ENCODE results near the gene CCDC24. TPM values are rescaled to one million over a fixed set of nuclear protein-coding genes. Genes with fewer than 3 reads are reported as not detected.
A peak's percentile ranks its signal among the peaks of the same experiment; 100 is the strongest.

The CCDC24 gene
- total and polyA plus RNA-seq, 2 of the 13 experiments (the other 11 are each of a cell fraction or from before 2014, with no cell fraction given) = 1.4 to 2.9 TPM

GRCh38 chr1:43982808-43983207, 8.6 kb upstream of the CCDC24 start:
- POLR2A ChIA-PET = interaction anchor here (1.0 kb wide), 1 partner anchor 13 kb away, joined by 3 read pairs; the partner anchor contains the start of gene DPH2
- DNase-seq (ENCODE audit: low spot score) = no peak

More at GRCh38 chr1:43982808-43983207, 8.6 kb upstream of the CCDC24 start:
- no peaks in the 10 kb centered on the region for H3K27me3 ChIP-seq (ENCODE audit: control insufficient read depth in 1 of 2, insufficient read depth in 2 of 2, low read length in 2 of 2)
- intact Hi-C loops (cut with micrococcal nuclease; ENCODE audit: unreplicated experiment) = no loop called here
- WGBS (ENCODE audit: low lambda C conversion rate) = 93% methylated on average over 15 of the region's 15 CpGs
- no peak for FAIRE-seq
- no peak overlapping the region for H3K4me3 ChIP-seq (replicated peaks in 1 of 3; ENCODE audit: insufficient read depth in 1 of 3, low read depth in 2 of 3, low read length in 3 of 3)
- BruUV-seq (replicated peaks) = no TSS peak
- H3K4me1 ChIP-seq (ENCODE audit: insufficient read depth, low read length) = peaks cover 73% of the 10 kb centered on the region
- H3K9ac ChIP-seq (ENCODE audit: insufficient read depth, low read depth, low read length) = no peak overlapping the region
- TF ChIP-seq LBX2 (CRISPR knock-in tag; IDR thresholded peaks at IDR 0.05; ENCODE audit: borderline replicate concordance) = no peak
- TF ChIP-seq TAF15 (IDR thresholded peaks at IDR 0.05; ENCODE audit: low read depth, low read length, poor library complexity, severe bottlenecking) = no peak
- TF ChIP-seq, protein P1, sequence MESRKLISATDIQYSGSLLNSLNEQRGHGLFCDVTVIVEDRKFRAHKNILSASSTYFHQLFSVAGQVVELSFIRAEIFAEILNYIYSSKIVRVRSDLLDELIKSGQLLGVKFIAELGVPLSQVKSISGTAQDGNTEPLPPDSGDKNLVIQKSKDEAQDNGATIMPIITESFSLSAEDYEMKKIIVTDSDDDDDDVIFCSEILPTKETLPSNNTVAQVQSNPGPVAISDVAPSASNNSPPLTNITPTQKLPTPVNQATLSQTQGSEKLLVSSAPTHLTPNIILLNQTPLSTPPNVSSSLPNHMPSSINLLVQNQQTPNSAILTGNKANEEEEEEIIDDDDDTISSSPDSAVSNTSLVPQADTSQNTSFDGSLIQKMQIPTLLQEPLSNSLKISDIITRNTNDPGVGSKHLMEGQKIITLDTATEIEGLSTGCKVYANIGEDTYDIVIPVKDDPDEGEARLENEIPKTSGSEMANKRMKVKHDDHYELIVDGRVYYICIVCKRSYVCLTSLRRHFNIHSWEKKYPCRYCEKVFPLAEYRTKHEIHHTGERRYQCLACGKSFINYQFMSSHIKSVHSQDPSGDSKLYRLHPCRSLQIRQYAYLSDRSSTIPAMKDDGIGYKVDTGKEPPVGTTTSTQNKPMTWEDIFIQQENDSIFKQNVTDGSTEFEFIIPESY (CRISPR knock-in tag; IDR thresholded peaks at IDR 0.05) = peak; percentile 42; the same call in 1 of the 2 replicates
- TF ChIP-seq, protein P2, sequence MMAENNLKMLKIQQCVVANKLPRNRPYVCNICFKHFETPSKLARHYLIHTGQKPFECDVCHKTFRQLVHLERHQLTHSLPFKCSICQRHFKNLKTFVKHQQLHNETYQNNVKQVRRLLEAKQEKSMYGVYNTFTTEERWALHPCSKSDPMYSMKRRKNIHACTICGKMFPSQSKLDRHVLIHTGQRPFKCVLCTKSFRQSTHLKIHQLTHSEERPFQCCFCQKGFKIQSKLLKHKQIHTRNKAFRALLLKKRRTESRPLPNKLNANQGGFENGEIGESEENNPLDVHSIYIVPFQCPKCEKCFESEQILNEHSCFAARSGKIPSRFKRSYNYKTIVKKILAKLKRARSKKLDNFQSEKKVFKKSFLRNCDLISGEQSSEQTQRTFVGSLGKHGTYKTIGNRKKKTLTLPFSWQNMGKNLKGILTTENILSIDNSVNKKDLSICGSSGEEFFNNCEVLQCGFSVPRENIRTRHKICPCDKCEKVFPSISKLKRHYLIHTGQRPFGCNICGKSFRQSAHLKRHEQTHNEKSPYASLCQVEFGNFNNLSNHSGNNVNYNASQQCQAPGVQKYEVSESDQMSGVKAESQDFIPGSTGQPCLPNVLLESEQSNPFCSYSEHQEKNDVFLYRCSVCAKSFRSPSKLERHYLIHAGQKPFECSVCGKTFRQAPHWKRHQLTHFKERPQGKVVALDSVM (CRISPR knock-in tag; IDR thresholded peaks at IDR 0.05) = no peak
- no peak for TF ChIP-seq HDAC1 (CRISPR knock-in tag; IDR thresholded peaks at IDR 0.05)
- no peak for TF ChIP-seq SATB2 (CRISPR knock-in tag; IDR thresholded peaks at IDR 0.05)
- no peak for TF ChIP-seq SETDB1 (CRISPR knock-in tag; IDR thresholded peaks at IDR 0.05; ENCODE audit: borderline replicate concordance)
- no peak for TF ChIP-seq KDM4B (CRISPR knock-in tag; IDR thresholded peaks at IDR 0.05)
- no peak for TF ChIP-seq TFDP1 (CRISPR knock-in tag; IDR thresholded peaks at IDR 0.05; ENCODE audit: borderline replicate concordance)
- TF ChIP-seq CEBPB (IDR thresholded peaks at IDR 0.05; ENCODE audit: borderline replicate concordance, low read depth, low read length) = peak; percentile 21; the same call in 1 of the 2 replicates
- peaks cover 30% of the 10 kb centered on the region for H3K79me2 ChIP-seq (ENCODE audit: insufficient read depth, low read length)
- no peak overlapping the region for H2AFZ ChIP-seq (ENCODE audit: low read length)
- H3K4me2 ChIP-seq (ENCODE audit: low read depth, low read length) = no peak overlapping the region
- peaks cover 17 to 38% of the 10 kb centered on the region in 2 experiments; a peak in 4 of 5 replicates for H3K36me3 ChIP-seq (replicated peaks in 1 of 2; ENCODE audit: control insufficient read depth in 1 of 2, insufficient read depth in 2 of 2, low read length in 2 of 2)
- in situ Hi-C loops (cut with HindIII; ENCODE audit: extremely low pct_ligation_motif_present, low pct_unique_long_range_greater_than_20kb) = no loop called here
- ATAC-seq = no peak
- CTCF ChIA-PET (ENCODE audit: low intra/inter-chr PET ratio, low total read pairs) = no interaction called here
- no peaks in the 10 kb centered on the region for H4K20me1 ChIP-seq (ENCODE audit: insufficient read depth, low read length)
- H3K9me3 ChIP-seq (ENCODE audit: low read length) = no peaks in the 10 kb centered on the region
- no peak overlapping the region for H3K27ac ChIP-seq (ENCODE audit: extremely low read length, insufficient read depth, low read length)

Data from HepG2 (cell line).